ENCODE data around the gene PPP6C.
A peak's percentile ranks its signal among the peaks of the same experiment; 100 is the strongest.
"Not testable (repeated sequence)": the region's sequence is repeated elsewhere in the genome, so short reads cannot be mapped to it uniquely, and the experiment has no call there.

PPP6C gene

DNA sequence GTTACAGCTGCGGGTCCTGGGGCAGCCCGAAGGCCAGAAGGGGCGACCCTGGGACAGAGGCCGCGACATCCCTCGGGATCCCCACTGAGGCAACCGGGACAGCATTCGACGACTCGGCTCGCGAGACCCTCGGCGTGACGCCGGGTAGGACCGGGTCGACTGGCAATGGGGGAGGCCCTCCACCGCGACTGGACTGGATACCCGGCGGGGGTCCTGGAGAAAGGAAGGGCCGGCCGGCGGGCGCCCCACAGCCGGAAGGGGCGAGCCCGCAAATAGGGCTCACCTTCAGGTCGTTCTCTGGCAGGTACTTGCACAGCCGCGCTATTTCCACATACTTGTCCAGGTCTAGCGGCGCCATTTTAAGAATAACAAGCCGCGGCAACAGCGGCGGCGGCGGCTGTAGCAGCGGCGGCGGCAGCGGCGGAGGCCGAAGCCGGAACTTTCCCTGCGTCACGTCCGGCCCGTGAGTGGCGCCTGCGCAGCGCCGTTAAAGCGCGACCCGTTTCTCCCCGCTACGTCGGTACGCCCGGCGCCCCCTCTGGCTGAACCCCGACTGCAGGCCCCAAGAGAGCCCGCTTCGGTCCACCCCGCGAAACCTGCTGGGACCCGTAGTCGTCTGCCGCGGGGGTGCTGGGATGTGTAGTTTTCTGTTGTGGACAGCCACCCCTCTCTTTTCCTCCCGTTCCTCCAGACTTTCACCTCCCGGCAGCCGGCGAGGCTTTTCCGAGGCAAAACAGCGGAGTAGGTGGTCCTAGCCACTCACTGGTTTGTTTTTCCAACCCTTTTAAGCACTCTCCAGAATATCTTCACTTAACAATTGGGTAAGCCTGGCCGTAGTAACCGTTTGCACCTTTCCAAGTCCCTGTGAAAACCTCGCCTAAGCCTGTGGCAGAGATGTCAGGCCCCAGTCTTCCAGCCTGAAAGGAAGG lies at the start of gene PPP6C:
PPP6C (minus strand) TSS at position 443 of the 929 bp plus-strand sequence; CDS start at position 358, 85 bp downstream.
- peak within 1 kb of the TSS; percentile 95 for H3K4me3 Mint-ChIP-seq
- no peaks in the 10 kb centered on the region for H3K9me3 Mint-ChIP-seq
- H3K27me3 Mint-ChIP-seq: no peaks in the 10 kb centered on the region
- peak within 1 kb of the TSS; percentile 88 for H3K27ac Mint-ChIP-seq
- H3K36me3 Mint-ChIP-seq: peaks cover 11% of the 10 kb centered on the region
- H3K4me1 Mint-ChIP-seq: peaks cover 60% of the 10 kb centered on the region
- CTCF ChIA-PET: interaction anchor here (1.0 kb wide), 1 partner anchor 233 kb away, joined by 3 read pairs; no protein-coding TSS in a partner anchor
- peak; percentile 99 for DNase-seq

DNA sequence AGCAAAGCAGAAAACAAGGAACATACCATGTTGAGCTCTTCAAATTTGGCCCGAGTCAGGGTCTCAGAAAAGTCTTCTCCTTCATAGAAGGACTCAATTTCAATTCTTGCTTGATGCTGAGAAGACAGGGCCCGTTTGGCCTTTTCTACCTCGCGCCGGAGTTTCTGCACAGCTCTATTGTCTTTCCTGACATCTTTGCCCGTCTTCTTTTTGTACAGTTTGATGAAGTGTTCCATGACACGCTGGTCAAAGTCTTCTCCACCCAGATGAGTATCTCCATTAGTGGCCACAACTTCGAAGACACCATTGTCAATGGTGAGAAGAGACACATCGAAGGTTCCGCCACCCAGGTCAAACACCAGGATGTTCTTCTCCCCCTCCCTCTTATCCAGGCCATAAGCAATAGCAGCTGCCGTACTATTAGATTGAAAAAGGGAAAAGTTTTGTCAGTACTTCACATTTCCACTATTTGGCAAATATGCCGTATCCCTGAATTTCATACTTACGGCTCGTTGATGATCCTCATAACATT lies 49.4 kb upstream of the PPP6C start:
- Mint-ChIP-seq H3K36me3 (peaks cover 63% of the 10 kb centered on the region), H3K27ac (peak overlapping the region; percentile 2), H3K27me3 (peaks cover 4% of the 10 kb centered on the region), H3K4me1 (peaks cover 58% of the 10 kb centered on the region), H3K4me3 (peak overlapping the region; percentile 84), H3K9me3 (no peaks in the 10 kb centered on the region)
- no peak for DNase-seq
- CTCF ChIA-PET: no interaction called here

DNA sequence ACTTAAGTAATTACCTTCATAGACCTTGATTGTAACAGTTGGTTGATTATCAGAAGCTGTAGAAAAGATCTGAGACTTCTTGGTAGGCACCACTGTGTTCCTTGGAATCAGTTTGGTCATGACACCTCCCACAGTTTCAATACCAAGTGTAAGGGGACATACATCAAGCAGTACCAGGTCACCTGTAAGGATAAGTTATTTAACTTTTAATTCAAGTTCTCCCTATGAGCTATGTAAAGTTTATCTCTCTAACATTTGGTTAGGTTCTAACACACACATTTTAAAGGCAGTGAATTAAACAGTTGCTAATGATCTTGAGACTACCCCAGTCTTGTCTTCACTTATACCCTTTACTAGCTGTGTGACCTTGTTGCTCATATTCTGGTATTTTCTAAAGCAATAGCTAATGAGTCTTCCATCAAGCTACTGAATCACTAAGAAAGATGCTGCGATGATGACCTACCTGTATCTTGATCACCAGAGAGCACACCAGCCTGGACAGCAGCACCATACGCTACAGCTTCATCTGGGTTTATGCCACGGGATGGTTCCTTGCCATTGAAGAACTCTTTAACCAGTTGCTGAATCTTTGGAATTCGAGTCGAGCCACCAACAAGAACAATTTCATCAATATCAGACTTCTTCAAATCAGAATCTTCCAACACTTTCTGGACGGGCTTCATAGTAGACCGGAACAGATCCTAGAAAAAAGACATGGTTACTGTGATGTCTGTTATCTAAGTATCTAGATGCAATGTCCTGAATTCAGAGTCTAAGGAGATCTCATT lies 48.7 kb upstream of the PPP6C start:
- H3K27me3 Mint-ChIP-seq: peaks cover 4% of the 10 kb centered on the region
- peaks cover 68% of the 10 kb centered on the region for H3K36me3 Mint-ChIP-seq
- H3K4me1 Mint-ChIP-seq: peaks cover 58% of the 10 kb centered on the region
- peak overlapping the region; percentile 84 for H3K4me3 Mint-ChIP-seq
- no peak for DNase-seq
- no peaks in the 10 kb centered on the region for H3K9me3 Mint-ChIP-seq
- H3K27ac Mint-ChIP-seq: peak overlapping the region; percentile 2
- CTCF ChIA-PET: interaction anchor here (1.5 kb wide), 1 partner anchor 137 kb away, joined by 3 read pairs; no protein-coding TSS in a partner anchor

DNA sequence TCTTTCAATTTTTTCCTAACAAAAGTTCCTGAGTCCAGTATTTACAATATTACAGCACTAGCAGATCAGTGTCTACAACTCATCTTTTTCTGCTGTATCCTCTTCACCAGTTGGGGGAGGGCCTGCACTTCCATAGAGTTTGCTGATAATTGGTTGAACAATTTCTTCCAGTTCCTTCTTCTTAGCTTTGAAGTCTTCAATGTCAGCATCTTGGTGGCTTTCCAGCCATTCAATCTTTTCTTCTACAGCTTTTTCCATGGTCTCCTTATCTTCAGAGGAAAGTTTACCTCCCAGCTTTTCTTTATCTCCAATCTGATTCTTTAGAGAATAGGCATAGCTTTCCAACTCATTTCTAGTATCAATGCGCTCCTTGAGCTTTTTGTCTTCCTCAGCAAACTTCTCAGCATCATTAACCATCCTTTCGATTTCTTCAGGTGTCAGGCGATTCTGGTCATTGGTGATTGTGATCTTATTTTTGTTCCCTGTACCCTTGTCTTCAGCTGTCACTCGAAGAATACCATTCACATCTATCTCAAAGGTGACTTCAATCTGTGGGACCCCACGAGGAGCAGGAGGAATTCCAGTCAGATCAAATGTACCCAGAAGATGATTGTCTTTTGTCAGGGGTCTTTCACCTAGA lies 47.0 kb upstream of the PPP6C start:
- H3K27me3 Mint-ChIP-seq, DNase-seq, H3K27ac Mint-ChIP-seq, H3K9me3 Mint-ChIP-seq: not testable (repeated sequence)
- Mint-ChIP-seq H3K4me1 (peaks cover 50% of the 10 kb centered on the region), H3K4me3 (peak overlapping the region; percentile 26), H3K36me3 (peaks cover 70% of the 10 kb centered on the region)
- CTCF ChIA-PET: interaction anchor here (1.5 kb wide), 1 partner anchor 139 kb away, joined by 3 read pairs; no protein-coding TSS in a partner anchor

DNA sequence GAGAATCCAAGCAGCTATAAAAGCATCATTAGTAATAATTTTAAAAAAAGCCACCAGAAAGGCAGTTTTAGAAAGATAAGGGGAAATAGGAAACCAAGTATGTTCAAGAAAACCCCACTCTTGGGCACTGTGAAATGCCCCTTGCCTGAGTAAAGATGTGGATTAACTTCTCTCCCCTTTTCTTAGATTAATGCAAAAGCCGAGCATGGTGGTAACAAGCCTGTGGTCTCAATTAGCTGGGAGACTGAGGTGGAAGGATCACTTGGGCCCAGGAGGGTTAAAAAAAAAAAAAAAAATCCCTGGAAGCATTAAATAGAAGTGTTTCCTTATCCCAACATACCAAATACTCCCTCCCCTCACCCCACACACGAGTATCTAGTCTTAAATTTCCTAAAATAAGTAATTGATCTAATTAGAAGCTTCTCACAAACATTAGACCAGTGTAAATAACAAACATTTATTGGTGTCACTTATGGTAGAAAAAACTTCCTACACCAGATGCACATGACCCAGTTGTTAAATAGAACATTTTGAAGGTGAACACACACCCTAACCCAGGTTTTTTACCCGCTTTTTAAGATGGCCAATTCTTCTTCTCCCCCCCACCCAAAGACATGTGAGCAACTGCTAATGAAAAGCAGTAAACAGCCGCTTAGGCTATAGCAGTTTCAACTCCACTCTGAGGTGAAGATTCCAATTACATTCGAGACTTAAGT lies 46.4 kb upstream of the PPP6C start:
- H3K9me3 Mint-ChIP-seq: no peaks in the 10 kb centered on the region
- peaks cover 50% of the 10 kb centered on the region for H3K4me1 Mint-ChIP-seq
- DNase-seq: no peak
- H3K27me3 Mint-ChIP-seq: peaks cover under 1% of the 10 kb centered on the region
- H3K36me3 Mint-ChIP-seq: peaks cover 67% of the 10 kb centered on the region
- CTCF ChIA-PET: interaction anchor here (0.9 kb wide), 1 partner anchor 125 kb away, joined by 4 read pairs; no protein-coding TSS in a partner anchor
- H3K4me3 Mint-ChIP-seq: peak overlapping the region; percentile 26
- no peak overlapping the region for H3K27ac Mint-ChIP-seq

DNA sequence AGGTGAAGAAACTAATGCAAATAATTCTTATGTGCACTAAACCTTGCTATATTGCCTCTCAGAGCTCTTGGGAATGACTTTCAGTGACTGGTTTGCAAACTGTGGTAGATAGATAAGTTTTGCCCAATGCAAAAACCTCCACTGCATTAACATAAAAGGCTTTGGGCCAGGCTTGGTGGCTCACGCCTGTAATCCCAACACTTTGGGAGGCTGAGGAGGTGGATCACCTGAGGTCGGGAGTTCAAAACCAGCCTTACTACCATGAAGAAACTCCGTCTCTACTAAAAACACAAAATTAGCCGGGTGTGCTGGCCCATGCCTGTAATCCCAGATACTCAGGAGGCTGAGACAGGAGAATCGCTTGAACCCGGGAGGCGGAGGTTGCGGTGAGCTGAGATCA lies 44.5 kb upstream of the PPP6C start:
- H3K27ac Mint-ChIP-seq: not testable (repeated sequence)
- CTCF ChIA-PET: interaction anchor here (0.6 kb wide), 1 partner anchor 438 kb away, joined by 3 read pairs; no protein-coding TSS in a partner anchor

DNA sequence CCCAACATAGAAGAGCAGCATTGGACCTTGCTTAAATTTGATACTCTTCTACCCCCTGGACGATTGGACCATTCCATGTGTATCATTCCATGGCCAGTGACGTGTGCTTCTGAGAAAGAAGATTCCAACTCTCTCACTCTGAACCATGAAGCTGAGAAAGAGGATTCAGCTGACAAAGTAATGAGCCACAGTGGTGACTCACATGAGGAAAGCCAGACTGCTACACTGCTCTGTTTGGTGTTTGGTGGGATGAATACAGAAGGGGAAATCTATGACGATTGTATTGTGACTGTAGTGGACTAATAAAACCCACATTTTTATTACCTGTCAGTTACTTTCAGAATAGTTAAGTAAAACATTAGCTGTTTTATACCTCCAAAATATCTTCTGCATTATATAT lies 44.1 kb upstream of the PPP6C start:
- CTCF ChIA-PET: interaction anchor here (0.6 kb wide), 1 partner anchor 438 kb away, joined by 3 read pairs; no protein-coding TSS in a partner anchor
- no peaks in the 10 kb centered on the region for H3K27me3 Mint-ChIP-seq
- no peak for DNase-seq
- no peaks in the 10 kb centered on the region for H3K9me3 Mint-ChIP-seq
- no peak overlapping the region for H3K27ac Mint-ChIP-seq
- H3K36me3 Mint-ChIP-seq: peaks cover 48% of the 10 kb centered on the region
- H3K4me1 Mint-ChIP-seq: peaks cover 34% of the 10 kb centered on the region
- H3K4me3 Mint-ChIP-seq: no peak overlapping the region

More for the DNA sequence above, 44.5 kb upstream of the PPP6C start:
- Mint-ChIP-seq H3K36me3 (peaks cover 52% of the 10 kb centered on the region), H3K4me1 (peaks cover 38% of the 10 kb centered on the region)
- not testable (repeated sequence) for H3K4me3 Mint-ChIP-seq, H3K9me3 Mint-ChIP-seq, DNase-seq, H3K27me3 Mint-ChIP-seq

DNA sequence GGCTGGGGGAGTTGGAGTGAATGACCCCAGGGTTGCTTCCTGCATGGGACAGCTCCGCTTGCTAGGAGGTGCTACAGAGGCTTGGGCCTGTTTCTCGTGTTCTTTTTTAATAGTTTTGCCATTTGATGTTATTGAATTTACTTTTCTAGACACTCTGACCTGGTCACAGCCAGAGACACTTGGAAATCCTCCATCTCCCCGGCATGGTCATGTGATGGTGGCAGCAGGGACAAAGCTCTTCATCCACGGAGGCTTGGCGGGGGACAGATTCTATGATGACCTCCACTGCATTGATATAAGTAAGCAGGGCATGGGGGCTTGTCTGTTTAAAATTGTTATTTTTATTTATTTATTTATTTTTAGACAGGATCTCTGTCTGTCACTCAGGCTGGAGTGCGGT lies 38.2 kb upstream of the PPP6C start:
- H3K9me3 Mint-ChIP-seq: no peaks in the 10 kb centered on the region
- H3K4me3 Mint-ChIP-seq: no peak overlapping the region
- H3K4me1 Mint-ChIP-seq: no peaks in the 10 kb centered on the region
- CTCF ChIA-PET: no interaction called here
- H3K27me3 Mint-ChIP-seq: no peaks in the 10 kb centered on the region
- DNase-seq: no peak
- H3K36me3 Mint-ChIP-seq: peaks cover 6% of the 10 kb centered on the region
- no peak overlapping the region for H3K27ac Mint-ChIP-seq

DNA sequence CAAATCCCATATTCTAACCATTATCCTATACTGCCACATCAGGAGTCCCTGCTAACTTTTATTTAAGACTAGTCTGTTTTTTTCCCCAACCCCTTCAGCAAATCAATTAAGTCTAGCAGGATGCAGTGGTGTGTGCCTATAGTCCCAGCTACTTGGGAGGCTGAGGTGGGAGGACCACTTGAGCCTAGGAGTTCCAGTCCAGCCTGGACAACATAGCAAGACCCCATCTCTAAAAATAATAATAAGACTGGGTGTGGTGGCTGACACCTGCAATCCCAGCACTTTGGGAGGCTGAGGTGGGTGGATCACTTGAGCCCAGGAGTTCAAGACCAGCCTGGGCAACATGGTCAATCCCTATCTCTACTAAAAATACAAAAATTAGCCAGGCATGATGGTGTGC lies 35.3 kb upstream of the PPP6C start:
- not testable (repeated sequence) for H3K4me3 Mint-ChIP-seq, H3K27ac Mint-ChIP-seq, DNase-seq

DNA sequence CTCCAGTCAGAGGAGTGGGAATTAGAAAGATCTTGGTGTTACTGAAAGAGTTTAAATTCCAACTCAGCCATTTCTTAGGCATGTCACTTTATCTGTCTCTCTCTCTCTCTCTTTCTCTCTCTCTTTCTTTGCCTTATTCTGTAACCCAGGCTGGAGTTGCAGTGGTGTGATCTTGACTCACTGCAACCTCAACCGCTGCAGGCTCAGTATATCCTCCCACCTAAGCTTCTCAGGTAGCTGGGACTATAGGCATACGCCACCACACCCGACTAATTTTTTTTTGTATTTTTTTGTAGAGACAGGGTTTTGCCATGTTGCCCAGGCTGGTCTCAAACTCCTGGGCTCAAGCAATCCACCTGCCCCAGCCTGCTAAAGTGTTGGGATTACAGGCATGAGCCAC lies 29.0 kb upstream of the PPP6C start:
- CTCF ChIA-PET: no interaction called here
- H3K27ac Mint-ChIP-seq: no peak overlapping the region
- H3K27me3 Mint-ChIP-seq: no peaks in the 10 kb centered on the region
- H3K4me3 Mint-ChIP-seq: no peak overlapping the region
- H3K4me1 Mint-ChIP-seq: no peaks in the 10 kb centered on the region
- H3K9me3 Mint-ChIP-seq: no peaks in the 10 kb centered on the region
- no peak for DNase-seq
- peaks cover 19% of the 10 kb centered on the region for H3K36me3 Mint-ChIP-seq

More for the DNA sequence above, 35.3 kb upstream of the PPP6C start:
- H3K27me3 Mint-ChIP-seq, H3K9me3 Mint-ChIP-seq, H3K4me1 Mint-ChIP-seq, CTCF ChIA-PET: not testable (repeated sequence)
- H3K36me3 Mint-ChIP-seq: peaks cover 13% of the 10 kb centered on the region

DNA sequence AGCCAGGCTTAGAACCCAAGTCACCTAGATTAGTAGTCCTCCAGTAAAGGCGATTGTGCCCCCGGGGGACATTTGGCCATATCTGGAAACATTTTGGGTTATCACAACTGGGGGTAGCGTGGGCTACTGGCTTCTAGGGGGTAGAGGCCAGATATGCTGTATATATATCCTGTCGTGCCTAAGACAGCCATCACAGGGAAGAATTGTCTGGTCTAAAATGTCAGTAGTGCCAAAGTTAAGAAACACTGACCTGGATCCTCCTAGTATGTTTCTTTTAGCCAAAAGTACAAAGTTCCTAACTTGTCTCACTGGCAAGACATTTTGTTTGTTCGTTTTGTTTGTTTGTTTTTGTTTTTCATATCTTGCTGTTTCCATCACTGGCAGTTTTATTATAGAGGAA lies 24.6 kb upstream of the PPP6C start:
- Mint-ChIP-seq H3K4me3 (no peak overlapping the region), H3K36me3 (peaks cover 25% of the 10 kb centered on the region), H3K4me1 (no peaks in the 10 kb centered on the region), H3K27me3 (no peaks in the 10 kb centered on the region), H3K27ac (peak overlapping the region; percentile 64), H3K9me3 (no peaks in the 10 kb centered on the region)
- no peak for DNase-seq
- CTCF ChIA-PET: no interaction called here

DNA sequence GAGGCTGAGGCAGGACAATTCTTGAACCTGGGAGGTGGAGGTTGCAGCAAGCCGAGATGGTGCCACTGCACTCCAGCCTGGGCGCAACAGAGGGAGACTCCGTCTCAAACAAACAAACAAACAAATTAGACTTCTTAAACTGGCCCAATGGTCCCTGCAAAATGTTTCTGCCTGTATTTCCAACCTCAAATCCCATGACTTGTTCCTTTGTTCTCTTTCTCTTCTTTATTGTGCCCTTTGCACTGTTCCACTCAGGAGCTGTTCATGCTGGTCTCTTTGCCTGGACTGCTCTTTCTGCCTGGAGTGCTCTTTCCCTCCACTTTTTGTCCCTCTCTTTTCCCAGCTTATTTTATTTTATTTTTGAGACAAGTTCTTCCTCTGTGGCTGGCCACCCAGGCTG lies 14.9 kb upstream of the PPP6C start:
- no peak overlapping the region for H3K4me3 Mint-ChIP-seq
- CTCF ChIA-PET: no interaction called here

DNA sequence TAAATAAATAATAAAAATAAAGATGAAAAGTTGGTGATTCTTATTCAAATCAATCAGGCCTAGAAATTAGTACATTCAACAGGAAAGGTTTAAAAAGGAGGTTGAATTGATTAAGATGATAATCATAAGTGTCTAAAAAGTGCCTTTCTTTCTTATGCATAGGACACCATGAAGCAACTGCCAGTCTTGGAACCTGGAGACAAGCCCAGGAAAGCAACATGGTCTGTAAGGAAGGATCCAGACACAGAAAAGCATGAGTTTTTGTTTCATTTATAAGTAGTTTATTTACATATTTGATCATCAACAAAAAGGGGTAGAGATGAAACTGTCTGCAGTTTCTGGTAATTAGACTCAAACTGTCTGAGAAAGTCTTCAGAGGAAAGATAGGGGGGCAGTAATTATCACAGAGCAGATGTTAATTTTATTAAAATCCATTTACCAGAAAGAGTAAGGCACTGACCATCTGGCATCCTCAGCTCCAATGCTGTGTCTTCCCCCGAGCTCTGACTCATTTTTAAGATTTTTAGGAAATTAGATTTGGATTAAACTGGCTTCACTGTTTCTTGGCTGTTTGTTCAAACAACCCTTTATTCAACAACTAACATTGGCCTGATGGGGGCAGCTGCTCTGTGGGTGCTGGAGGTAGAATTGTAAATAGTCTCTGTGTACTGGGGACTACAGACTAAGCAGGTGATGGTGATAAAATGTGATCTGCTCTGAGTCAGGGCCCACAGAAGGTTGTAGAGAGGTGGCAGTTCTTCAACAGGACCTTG lies 13.4 kb upstream of the PPP6C start:
- Mint-ChIP-seq H3K36me3 (peaks cover 30% of the 10 kb centered on the region), H3K9me3 (no peaks in the 10 kb centered on the region), H3K4me1 (peaks cover 19% of the 10 kb centered on the region), H3K27me3 (no peaks in the 10 kb centered on the region), H3K27ac (no peak overlapping the region), H3K4me3 (no peak overlapping the region)
- CTCF ChIA-PET: no interaction called here
- no peak for DNase-seq

More for the DNA sequence above, 14.9 kb upstream of the PPP6C start:
- DNase-seq: no peak
- H3K4me1 Mint-ChIP-seq: peaks cover 13% of the 10 kb centered on the region
- no peak overlapping the region for H3K27ac Mint-ChIP-seq
- no peaks in the 10 kb centered on the region for H3K9me3 Mint-ChIP-seq
- peaks cover 36% of the 10 kb centered on the region for H3K36me3 Mint-ChIP-seq
- H3K27me3 Mint-ChIP-seq: no peaks in the 10 kb centered on the region

Measured in activated naive CD4-positive, alpha-beta T cell treated with anti-CD3 and anti-CD28 coated beads, Interleukin-2, amount 10 ng/mL, durations not matched to agents 7 days and 5 days (primary cell).